GM23338 (cell line): Measurements from ENCODE around the gene PARP9. TPM values are rescaled to one million over a fixed set of nuclear protein-coding genes. Genes with fewer than 3 reads are reported as not detected.

Experiments used
- ATAC-seq: fragments of 200-7000 bp; cut with Tn5 transposase; 3 replicates; pipeline ENCODE4 v1.9.1; 2020
- DNase-seq: peaks from one replicate; pipeline ENCODE4 v3.0.0-alpha.2; 2015; ENCODE audit warnings: low spot score
- H2AFZ ChIP-seq: fragments of 200-600 bp; sonication (generic); 2 replicates; pipeline ENCODE4 v1.8.0; 2016; ENCODE audit warnings: antibody characterized with exemption, mild to moderate bottlenecking, moderate library complexity
- H3F3A ChIP-seq: fragments of 200-600 bp; sonication (generic); replicated peaks from 2 replicates; pipeline ENCODE4 v1.8.0; 2017; ENCODE audit warnings: antibody characterized with exemption, mixed run types, low read depth
- H3K27ac ChIP-seq: fragments of 200-600 bp; sonication (generic); 2 replicates; pipeline ENCODE4 v1.6.1; 2016; ENCODE audit warnings: low read depth
- H3K27me3 ChIP-seq: fragments of 200-600 bp; sonication (generic); 2 replicates; pipeline ENCODE4 v1.8.0; 2016; ENCODE audit warnings: mild to moderate bottlenecking, mixed run types, moderate library complexity; ENCODE audit not compliant: insufficient read depth
- H3K36me3 ChIP-seq: fragments of 200-600 bp; sonication (generic); 2 replicates; pipeline ENCODE4 v1.8.0; 2016; ENCODE audit warnings: mild to moderate bottlenecking; ENCODE audit not compliant: insufficient read depth
- H3K4me1 ChIP-seq: fragments of 200-600 bp; sonication (generic); 2 replicates; pipeline ENCODE4 v1.8.0; 2016; ENCODE audit warnings: mild to moderate bottlenecking, moderate library complexity; ENCODE audit not compliant: insufficient read depth
- H3K4me2 ChIP-seq: fragments of 200-600 bp; sonication (generic); 2 replicates; pipeline ENCODE4 v1.7.1; 2017; ENCODE audit warnings: mixed run types
- H3K4me3 ChIP-seq: fragments of 200-600 bp; sonication (generic); 2 replicates; pipeline ENCODE4 v1.6.1; 2016; ENCODE audit warnings: mixed run types
- H3K79me2 ChIP-seq: fragments of 200-600 bp; sonication (generic); replicated peaks from 2 replicates; pipeline ENCODE4 v1.8.0; 2017; ENCODE audit warnings: mild to moderate bottlenecking; ENCODE audit not compliant: insufficient read depth
- H3K9me2 ChIP-seq: fragments of 200-600 bp; sonication (generic); 2 replicates; pipeline ENCODE4 v1.8.0; 2017; ENCODE audit not compliant: insufficient read depth
- H4K20me1 ChIP-seq: fragments of 200-600 bp; sonication (generic); replicated peaks from 2 replicates; pipeline ENCODE4 v1.8.0; 2017; ENCODE audit warnings: mild to moderate bottlenecking; ENCODE audit not compliant: insufficient read depth
- H3K27ac Mint-ChIP-seq: 2 replicates; pipeline ENCODE4 v1.8.0; 2020; ENCODE audit warnings: inconsistent platforms, mild to moderate bottlenecking, moderate library complexity, mixed read lengths
- H3K27me3 Mint-ChIP-seq: 3 replicates; pipeline ENCODE4 v1.8.0; 2022; ENCODE audit warnings: low read depth, mild to moderate bottlenecking, moderate library complexity, mixed read lengths, inconsistent platforms; ENCODE audit not compliant: insufficient read depth, poor library complexity
- H3K36me3 Mint-ChIP-seq: 3 replicates; pipeline ENCODE4 v1.8.0; 2021; ENCODE audit warnings: low read depth, mild to moderate bottlenecking, inconsistent platforms, moderate library complexity, mixed read lengths
- H3K4me1 Mint-ChIP-seq: 3 replicates; pipeline ENCODE4 v1.8.0; 2020; ENCODE audit warnings: mild to moderate bottlenecking, inconsistent platforms, mixed read lengths
- H3K4me3 Mint-ChIP-seq: 3 replicates; pipeline ENCODE4 v1.8.0; 2021; ENCODE audit warnings: moderate library complexity, mild to moderate bottlenecking, inconsistent platforms, mixed read lengths
- H3K9me3 Mint-ChIP-seq: 3 replicates; pipeline ENCODE4 v1.8.0; 2020; ENCODE audit warnings: moderate library complexity, mild to moderate bottlenecking, inconsistent platforms, mixed read lengths
- CTCF ChIP-seq, 2 experiments: fragments of 200-600 bp in 1 of 2; sonication (generic) in 1 of 2; conservative IDR thresholded peaks; 2 replicates each; pipeline versions ENCODE4 v1.5.1 to v1.6.1; 2016 to 2017; ENCODE audit warnings: antibody characterized with exemption in 2 of 2, low read depth in 2 of 2, mild to moderate bottlenecking in 2 of 2, moderate library complexity in 1 of 2
- EZH2 ChIP-seq: fragments of 200-600 bp; sonication (generic); IDR thresholded peaks from one replicate; pipeline ENCODE4 v1.8.0; 2017; ENCODE audit warnings: antibody characterized with exemption, mild to moderate bottlenecking, low read depth; ENCODE audit not compliant: unreplicated experiment
- EZH2phosphoT487 ChIP-seq: fragments of 200-600 bp; sonication (generic); IDR thresholded peaks from one replicate; pipeline ENCODE4 v1.8.1; 2018; ENCODE audit warnings: antibody characterized with exemption; ENCODE audit not compliant: unreplicated experiment
- JUNB ChIP-seq: IDR thresholded peaks from one replicate; pipeline ENCODE4 v1.6.1; 2016; ENCODE audit warnings: antibody characterized with exemption; ENCODE audit not compliant: unreplicated experiment
- NANOG ChIP-seq: IDR thresholded peaks from 2 replicates; pipeline ENCODE4 v1.6.1; 2016; ENCODE audit warnings: antibody characterized with exemption, borderline replicate concordance
- POLR2AphosphoS5 ChIP-seq: IDR thresholded peaks from 2 replicates; pipeline ENCODE4 v1.6.1; 2016; ENCODE audit warnings: antibody characterized with exemption, low read depth
- STAT1 ChIP-seq: IDR thresholded peaks from one replicate; pipeline ENCODE4 v1.6.1; 2016; ENCODE audit warnings: antibody characterized with exemption; ENCODE audit not compliant: unreplicated experiment
- ZNF331 ChIP-seq: fragments of 250-450 bp; sonication (Bioruptor Pico); IDR thresholded peaks from 2 replicates; pipeline ENCODE4 v1.5.0; 2020; ENCODE audit warnings: low read depth, mild to moderate bottlenecking, moderate library complexity
- polyA plus RNA-seq: library from polyadenylated mRNA; unstranded; fragments of >200 nt; fragmentation: Nextera tagmentation; extraction: Ambion mirVana; gene quantifications from 2 replicates; pipeline ENCODE4 v1.2.1, GENCODE V29; 2016
- total RNA-seq: library from RNA; depleted of rRNA; stranded (reverse); fragments of >200 nt; shearing (Covaris generic); gene quantifications from 2 replicates; pipeline ENCODE4 v1.2.3, GENCODE V29; 2014
- TF ChIP-seq, protein P1 (sequence below): IDR thresholded peaks from one replicate; pipeline ENCODE4 v1.6.1; 2018; ENCODE audit warnings: antibody characterized with exemption; ENCODE audit not compliant: unreplicated experiment
- TF ChIP-seq, protein P2 (sequence below): fragments of 250-450 bp; sonication (Bioruptor Pico); IDR thresholded peaks from 2 replicates; pipeline ENCODE4 v1.5.0; 2020; ENCODE audit warnings: mild to moderate bottlenecking, moderate library complexity
- TF ChIP-seq, protein P3 (sequence below): IDR thresholded peaks from 2 replicates; pipeline ENCODE4 v1.6.1; 2016; ENCODE audit warnings: antibody characterized with exemption

Gene PARP9
- total and polyA plus RNA-seq, 2 experiments from 2014 or later, result 1.8 to 2.2 TPM

DNA sequence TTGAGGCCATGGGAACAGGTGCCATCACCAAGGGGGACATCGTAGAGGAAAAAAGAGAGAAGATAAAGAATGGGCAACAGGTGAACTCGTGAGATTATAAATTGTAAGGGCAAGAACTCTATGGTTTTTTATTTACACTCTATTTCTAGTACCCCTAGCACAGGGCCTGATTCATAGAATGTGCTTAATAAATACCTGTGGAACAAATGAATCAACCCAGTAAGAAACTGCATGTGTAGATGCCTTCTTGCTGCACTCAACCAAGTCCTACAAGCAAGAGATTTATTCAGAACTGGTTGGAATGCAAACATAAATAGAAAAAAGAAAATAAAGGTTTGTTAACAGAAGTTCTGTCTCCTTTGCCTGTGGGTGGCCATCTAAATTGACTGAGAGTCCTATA, 30.6 kb downstream of the PARP9 start (continued):
- TF ChIP-seq, protein P1, sequence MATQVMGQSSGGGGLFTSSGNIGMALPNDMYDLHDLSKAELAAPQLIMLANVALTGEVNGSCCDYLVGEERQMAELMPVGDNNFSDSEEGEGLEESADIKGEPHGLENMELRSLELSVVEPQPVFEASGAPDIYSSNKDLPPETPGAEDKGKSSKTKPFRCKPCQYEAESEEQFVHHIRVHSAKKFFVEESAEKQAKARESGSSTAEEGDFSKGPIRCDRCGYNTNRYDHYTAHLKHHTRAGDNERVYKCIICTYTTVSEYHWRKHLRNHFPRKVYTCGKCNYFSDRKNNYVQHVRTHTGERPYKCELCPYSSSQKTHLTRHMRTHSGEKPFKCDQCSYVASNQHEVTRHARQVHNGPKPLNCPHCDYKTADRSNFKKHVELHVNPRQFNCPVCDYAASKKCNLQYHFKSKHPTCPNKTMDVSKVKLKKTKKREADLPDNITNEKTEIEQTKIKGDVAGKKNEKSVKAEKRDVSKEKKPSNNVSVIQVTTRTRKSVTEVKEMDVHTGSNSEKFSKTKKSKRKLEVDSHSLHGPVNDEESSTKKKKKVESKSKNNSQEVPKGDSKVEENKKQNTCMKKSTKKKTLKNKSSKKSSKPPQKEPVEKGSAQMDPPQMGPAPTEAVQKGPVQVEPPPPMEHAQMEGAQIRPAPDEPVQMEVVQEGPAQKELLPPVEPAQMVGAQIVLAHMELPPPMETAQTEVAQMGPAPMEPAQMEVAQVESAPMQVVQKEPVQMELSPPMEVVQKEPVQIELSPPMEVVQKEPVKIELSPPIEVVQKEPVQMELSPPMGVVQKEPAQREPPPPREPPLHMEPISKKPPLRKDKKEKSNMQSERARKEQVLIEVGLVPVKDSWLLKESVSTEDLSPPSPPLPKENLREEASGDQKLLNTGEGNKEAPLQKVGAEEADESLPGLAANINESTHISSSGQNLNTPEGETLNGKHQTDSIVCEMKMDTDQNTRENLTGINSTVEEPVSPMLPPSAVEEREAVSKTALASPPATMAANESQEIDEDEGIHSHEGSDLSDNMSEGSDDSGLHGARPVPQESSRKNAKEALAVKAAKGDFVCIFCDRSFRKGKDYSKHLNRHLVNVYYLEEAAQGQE, result no peak
- TF ChIP-seq POLR2AphosphoS5 (no peak), CTCF (conservative IDR thresholded peaks at IDR 0.05; ENCODE audit: low read depth in 2 of 2) (no peak), EZH2 (no peak), STAT1 (no peak), ZNF331 (CRISPR knock-in tag) (no peak), NANOG (no peak), JUNB (no peak)

- Histone ChIP-seq H3K79me2 (no peaks in the 10 kb centered on the region), H3K27me3 (no peaks in the 10 kb centered on the region), H2AFZ (no peak overlapping the region), H3K9me2 (no peaks in the 10 kb centered on the region), H3K27ac (no peak overlapping the region), H3K4me2 (no peak overlapping the region), H3K4me3 (no peak overlapping the region), H3F3A (no peaks in the 10 kb centered on the region), H3K36me3 (no peaks in the 10 kb centered on the region), H4K20me1 (no peaks in the 10 kb centered on the region), H3K4me1 (no peaks in the 10 kb centered on the region)
- Mint-ChIP-seq H3K4me1 (peaks cover 2% of the 10 kb centered on the region; the same call in 2 of the 3 replicates), H3K36me3 (no peaks in the 10 kb centered on the region), H3K9me3 (no peaks in the 10 kb centered on the region), H3K4me3 (no peak overlapping the region), H3K27me3 (peaks cover 2% of the 10 kb centered on the region), H3K27ac (no peak overlapping the region)
- ATAC-seq (no peak), DNase-seq (no peak)
- TF ChIP-seq, protein P2, sequence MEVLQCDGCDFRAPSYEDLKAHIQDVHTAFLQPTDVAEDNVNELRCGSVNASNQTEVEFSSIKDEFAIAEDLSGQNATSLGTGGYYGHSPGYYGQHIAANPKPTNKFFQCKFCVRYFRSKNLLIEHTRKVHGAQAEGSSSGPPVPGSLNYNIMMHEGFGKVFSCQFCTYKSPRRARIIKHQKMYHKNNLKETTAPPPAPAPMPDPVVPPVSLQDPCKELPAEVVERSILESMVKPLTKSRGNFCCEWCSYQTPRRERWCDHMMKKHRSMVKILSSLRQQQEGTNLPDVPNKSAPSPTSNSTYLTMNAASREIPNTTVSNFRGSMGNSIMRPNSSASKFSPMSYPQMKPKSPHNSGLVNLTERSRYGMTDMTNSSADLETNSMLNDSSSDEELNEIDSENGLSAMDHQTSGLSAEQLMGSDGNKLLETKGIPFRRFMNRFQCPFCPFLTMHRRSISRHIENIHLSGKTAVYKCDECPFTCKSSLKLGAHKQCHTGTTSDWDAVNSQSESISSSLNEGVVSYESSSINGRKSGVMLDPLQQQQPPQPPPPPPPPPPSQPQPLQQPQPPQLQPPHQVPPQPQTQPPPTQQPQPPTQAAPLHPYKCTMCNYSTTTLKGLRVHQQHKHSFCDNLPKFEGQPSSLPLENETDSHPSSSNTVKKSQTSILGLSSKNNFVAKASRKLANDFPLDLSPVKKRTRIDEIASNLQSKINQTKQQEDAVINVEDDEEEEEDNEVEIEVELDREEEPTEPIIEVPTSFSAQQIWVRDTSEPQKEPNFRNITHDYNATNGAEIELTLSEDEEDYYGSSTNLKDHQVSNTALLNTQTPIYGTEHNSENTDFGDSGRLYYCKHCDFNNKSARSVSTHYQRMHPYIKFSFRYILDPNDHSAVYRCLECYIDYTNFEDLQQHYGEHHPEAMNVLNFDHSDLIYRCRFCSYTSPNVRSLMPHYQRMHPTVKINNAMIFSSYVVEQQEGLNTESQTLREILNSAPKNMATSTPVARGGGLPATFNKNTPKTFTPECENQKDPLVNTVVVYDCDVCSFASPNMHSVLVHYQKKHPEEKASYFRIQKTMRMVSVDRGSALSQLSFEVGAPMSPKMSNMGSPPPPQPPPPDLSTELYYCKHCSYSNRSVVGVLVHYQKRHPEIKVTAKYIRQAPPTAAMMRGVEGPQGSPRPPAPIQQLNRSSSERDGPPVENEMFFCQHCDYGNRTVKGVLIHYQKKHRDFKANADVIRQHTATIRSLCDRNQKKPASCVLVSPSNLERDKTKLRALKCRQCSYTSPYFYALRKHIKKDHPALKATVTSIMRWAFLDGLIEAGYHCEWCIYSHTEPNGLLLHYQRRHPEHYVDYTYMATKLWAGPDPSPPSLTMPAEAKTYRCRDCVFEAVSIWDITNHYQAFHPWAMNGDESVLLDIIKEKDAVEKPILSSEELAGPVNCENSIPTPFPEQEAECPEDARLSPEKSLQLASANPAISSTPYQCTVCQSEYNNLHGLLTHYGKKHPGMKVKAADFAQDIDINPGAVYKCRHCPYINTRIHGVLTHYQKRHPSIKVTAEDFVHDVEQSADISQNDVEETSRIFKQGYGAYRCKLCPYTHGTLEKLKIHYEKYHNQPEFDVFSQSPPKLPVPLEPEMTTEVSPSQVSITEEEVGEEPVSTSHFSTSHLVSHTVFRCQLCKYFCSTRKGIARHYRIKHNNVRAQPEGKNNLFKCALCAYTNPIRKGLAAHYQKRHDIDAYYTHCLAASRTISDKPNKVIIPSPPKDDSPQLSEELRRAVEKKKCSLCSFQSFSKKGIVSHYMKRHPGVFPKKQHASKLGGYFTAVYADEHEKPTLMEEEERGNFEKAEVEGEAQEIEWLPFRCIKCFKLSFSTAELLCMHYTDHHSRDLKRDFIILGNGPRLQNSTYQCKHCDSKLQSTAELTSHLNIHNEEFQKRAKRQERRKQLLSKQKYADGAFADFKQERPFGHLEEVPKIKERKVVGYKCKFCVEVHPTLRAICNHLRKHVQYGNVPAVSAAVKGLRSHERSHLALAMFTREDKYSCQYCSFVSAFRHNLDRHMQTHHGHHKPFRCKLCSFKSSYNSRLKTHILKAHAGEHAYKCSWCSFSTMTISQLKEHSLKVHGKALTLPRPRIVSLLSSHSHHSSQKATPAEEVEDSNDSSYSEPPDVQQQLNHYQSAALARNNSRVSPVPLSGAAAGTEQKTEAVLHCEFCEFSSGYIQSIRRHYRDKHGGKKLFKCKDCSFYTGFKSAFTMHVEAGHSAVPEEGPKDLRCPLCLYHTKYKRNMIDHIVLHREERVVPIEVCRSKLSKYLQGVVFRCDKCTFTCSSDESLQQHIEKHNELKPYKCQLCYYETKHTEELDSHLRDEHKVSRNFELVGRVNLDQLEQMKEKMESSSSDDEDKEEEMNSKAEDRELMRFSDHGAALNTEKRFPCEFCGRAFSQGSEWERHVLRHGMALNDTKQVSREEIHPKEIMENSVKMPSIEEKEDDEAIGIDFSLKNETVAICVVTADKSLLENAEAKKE (CRISPR knock-in tag), result no peak
- TF ChIP-seq CTCF (conservative IDR thresholded peaks at IDR 0.05; ENCODE audit: low read depth in 2 of 2) (no peak), EZH2phosphoT487 (no peak)
- TF ChIP-seq, protein P3, sequence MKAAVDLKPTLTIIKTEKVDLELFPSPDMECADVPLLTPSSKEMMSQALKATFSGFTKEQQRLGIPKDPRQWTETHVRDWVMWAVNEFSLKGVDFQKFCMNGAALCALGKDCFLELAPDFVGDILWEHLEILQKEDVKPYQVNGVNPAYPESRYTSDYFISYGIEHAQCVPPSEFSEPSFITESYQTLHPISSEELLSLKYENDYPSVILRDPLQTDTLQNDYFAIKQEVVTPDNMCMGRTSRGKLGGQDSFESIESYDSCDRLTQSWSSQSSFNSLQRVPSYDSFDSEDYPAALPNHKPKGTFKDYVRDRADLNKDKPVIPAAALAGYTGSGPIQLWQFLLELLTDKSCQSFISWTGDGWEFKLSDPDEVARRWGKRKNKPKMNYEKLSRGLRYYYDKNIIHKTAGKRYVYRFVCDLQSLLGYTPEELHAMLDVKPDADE, result no peak
These were observed 33.9 kb downstream of the PARP9 start for GRCh38 chr3:122530164-122530563.
